SH-SY5Y (cell line): ENCODE measurements around the gene TK1.

ENCODE experiments used
- GATA2 ChIP-seq: IDR thresholded peaks from 2 replicates; pipeline ENCODE4 v1.6.1; 2011; ENCODE audit warnings: mild to moderate bottlenecking, low read depth, low read length
- GATA3 ChIP-seq: IDR thresholded peaks from 2 replicates; pipeline ENCODE4 v1.6.1; 2011; ENCODE audit warnings: low read depth, mild to moderate bottlenecking, low read length, moderate library complexity

TK1 gene

DNA sequence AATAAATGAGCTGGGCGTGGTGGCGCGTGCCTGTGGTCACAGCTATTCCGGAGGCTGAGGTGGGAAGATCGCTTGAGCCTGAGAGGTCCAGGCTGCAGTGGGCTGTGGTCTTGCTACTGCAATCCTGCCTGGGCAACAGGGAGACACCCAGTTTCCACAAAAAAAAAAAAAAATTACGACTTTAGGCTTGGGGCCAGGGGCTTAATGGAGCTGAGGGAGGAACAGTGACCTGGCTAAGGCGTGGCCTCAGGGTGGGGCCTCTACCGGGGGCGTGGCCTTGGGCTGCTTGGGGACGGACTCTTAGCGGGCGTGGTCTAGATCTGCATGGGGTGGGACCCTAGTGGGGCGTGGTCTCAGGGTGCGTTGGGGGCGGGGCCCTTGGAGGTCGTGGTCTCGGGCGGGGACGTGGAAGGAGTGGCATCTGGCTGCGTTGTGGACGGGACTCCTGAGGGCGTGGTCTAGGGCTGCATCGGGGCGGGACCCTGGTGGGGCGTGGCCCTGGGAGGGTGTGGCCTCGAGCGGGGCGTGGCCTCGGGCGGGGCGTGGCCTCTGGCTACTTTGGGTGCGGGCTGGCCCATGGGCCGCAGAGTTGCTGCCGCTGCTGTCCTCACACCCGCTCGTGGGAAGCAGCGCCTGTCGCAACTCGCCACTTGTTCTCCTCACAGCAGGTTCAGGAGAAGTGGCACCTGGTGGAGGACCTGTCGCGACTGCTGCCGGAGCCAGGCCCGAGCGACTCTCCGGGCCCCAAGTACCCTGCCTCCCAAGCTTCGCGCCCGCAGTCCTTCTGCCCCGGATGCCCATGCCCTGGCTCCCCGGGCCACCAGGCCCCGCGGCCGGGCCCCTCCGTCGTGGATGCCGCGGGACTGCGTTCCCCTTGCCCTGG lies 46.4 kb downstream of the TK1 start:
- TF ChIP-seq GATA3 (no peak), GATA2 (no peak)

DNA sequence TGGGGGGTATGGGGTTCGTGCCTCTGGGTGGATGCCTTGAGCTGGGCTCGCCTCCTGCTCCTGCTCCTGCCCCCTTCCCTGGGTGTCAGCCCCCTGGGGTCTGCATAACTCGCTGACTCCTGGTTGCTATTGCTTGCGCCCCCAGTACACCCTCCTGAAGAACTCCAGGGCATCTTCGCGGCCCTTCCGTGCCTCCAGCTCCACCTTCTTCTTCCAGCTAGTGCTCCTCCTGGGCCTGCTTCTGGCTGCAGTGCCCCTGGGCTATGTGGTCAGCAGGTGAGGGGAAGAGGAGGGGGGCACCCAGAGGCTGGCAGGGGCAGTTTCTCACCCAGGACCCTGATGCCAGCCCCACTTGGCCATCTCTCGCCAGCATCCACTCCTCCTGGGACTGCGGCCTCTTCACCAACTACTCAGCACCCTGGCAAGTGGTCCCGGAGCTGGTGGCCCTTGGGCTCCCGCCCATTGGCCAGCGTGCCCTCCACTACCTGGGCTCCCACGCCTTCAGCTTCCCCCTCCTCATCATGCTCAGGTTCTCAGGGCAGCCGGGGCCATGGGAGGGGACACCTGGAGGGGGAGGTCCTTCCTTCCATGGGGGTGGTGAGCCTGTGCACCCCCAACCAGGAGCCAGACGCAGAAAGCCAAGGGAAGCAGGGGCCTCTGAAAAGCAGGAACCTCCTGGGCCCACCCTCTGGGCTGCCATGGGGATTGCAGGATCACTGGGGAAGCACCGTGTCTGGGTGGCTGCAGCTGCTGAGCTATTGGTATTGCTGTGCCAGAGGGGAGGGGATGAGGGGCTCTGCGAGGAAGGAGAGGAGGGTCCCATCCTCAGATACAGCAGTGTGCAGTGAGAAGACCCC lies 48.4 kb downstream of the TK1 start:
- no peak for TF ChIP-seq GATA2
- TF ChIP-seq GATA3, result no peak

DNA sequence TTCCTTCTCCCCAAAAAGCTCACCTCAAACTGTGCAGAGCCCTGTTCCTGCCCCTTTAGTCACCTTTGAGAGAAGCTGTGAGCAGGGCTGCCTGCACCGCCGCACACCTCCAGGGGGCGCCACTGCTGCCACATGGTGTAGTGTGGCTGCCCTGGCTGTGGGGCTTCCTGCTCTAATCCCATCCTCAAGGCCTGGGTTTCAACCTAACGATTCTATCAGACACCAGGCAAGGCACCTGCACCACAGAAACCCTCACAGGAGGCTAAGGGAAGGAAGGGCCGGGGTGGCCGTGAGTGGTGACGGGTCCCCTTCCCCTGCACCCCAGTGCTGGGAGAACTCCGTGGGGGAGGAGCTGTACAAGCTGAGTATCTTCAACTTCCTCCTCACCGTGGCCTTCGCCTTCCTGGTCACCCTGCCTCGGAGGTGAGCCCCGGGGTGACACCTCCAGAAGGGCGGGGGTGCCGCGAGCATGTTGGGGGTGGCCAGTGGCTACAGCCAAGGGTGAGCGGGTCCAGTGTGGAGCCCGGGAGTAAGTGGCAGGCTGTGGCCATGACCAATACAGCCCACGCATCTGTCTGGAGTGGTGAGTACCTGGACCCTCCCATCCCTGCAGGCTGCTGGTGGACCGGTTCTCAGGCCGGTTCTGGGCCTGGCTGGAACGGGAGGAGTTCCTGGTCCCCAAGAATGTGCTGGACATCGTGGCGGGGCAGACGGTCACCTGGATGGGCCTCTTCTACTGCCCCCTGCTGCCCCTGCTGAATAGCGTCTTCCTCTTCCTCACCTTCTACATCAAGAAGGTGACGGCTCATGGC lies 49.3 kb downstream of the TK1 start:
- TF ChIP-seq GATA3 (no peak), GATA2 (no peak)

DNA sequence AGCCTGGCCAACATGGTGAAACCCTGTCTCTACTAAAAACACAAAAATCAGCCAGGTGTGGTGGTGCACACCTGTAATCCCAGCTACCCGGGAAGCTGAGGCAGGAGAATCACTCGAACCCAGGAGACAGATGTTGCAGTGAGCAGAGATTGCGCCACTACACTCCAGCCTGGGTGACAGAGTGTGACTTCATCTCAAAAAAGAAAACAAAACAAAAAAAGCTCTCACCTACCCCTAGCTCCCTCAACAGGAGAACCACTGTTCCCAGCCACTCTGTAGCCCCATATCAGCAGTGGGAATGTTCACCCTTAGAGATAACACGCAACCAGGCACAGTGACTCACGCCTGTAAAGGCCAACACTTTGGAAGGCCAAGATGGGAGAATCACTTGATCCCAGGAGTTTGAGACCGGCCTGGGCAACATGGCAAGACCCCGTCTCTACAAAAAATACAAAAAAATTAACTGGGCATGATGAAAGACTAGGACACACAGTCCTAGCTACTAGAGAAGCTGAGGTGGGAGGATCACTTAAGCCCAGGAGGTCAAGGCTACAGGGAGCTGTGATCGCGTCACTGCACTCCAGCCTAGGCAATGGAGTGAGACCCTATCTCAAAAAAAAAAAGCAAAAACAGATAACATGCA lies 50.9 kb downstream of the TK1 start:
- no peak for TF ChIP-seq GATA3
- no peak for TF ChIP-seq GATA2

DNA sequence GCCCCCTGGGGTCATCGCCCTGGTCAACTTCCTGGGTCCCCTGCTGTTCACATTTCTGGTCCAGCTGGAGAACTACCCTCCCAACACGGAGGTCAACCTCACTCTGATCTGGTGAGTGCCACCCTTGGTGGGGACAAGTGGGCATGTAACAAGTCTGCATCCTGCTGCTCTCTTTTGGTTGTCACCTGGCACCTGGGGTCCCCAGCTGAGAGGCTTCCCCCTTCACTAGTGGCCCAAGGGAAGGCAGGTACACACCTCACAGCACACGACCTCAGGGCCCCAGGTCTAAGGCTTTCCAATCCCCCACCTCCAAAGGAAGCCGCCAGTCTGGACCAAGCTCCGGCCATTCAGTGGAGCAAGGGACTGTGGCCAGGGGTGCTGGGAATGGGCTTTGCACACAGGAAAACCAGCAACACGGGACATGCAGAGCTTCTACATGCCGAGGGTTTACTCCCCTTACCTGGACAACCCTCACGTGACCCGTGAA lies 51.9 kb downstream of the TK1 start:
- TF ChIP-seq GATA3, result no peak
- TF ChIP-seq GATA2, result no peak

DNA sequence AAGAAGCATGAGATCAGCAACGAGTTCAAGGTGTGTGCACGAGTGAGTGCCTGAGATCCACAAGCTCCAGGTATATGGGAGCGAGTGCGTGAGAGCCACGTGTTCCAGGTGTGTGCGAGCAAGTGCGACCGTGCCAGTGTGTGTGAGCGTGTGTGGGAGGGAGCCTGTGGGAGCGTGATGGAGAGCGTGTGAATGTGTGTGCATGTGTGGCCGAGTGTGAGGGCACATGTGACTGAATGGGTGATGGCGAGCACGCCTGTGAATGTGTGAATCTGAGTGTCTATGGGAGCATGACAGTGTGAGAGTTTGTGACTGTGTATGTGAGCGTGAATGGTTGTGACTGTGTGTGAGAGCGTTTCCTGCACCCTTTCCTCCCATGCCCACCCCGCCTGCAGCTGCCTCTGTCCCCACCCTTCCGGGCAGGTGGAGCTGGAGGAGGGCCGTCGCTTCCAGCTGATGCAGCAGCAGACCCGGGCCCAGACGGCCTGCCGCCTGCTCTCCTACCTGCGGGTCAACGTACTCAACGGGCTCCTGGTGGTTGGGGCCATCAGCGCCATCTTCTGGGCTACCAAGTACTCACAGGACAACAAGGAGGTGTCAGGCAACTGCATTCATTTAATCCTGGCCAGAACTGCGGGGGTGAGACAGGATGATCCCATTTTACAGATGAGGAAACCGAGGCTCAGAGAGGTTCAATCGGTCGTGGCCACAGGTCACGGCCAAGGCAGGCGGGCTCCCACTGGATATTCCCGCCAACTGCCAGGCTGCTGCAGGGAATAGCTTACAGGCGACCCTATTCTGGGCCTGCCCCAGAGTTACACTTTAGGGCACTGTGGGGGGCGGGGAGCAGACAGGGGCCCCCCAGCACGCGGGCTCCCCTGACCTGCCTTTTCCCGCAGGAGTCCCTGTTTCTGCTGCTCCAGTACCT lies 52.6 kb downstream of the TK1 start:
- TF ChIP-seq GATA2, result no peak
- TF ChIP-seq GATA3, result no peak

DNA sequence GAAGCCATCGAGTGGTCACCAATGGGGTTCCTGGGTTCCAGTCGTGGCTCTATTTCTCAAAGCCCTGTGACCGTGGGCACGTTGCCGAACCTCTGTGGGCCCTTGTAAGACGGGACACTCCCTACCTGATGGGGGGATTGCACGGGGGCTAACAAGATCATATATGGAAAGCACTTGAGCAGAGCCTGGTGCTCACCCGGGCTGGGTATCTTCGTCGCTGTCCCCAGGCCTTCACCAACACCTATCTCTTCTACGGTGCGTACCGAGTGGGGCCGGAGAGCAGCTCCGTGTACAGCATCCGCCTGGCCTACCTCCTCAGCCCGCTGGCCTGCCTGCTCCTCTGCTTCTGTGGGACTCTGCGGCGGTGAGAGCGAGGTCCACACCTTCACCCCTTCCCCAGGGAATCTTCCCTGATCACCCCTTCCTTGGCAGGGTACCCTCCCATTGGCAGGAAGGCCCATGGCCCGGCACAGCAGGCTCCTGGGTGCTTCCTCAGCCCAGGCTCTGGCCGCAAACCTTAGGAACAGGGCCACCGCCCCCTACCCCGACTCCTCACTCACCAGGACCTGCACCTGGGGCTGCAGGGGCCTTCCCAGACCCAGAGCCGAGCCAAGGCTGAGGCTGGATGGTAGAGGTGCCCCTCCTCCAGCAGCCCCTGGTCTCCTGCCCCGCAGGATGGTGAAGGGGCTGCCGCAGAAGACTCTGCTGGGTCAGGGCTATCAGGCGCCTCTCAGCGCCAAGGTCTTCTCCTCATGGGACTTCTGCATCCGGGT lies 53.5 kb downstream of the TK1 start:
- TF ChIP-seq GATA2 (no peak), GATA3 (no peak)

DNA sequence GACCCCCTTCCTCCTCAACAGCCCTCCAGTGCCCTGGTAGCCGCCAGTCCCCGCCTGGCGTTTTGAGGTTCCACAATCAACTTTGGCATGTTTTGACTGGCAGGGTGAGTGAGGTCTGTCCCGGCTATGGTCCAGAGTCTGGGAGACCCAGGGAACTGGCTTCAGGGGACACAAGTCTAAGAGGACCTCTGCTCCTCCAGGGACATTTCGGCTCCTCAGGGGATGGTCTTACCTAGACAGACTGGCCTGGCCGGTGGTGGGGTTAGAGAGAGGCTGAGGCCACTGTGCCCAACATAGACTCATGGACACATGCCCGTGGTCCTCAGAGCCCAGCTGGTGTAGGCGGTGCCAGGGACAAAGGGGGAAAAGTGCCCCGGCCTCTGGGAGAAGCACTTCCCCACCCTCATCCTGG lies 54.1 kb downstream of the TK1 start:
- no peak for TF ChIP-seq GATA3
- TF ChIP-seq GATA2, result no peak

DNA sequence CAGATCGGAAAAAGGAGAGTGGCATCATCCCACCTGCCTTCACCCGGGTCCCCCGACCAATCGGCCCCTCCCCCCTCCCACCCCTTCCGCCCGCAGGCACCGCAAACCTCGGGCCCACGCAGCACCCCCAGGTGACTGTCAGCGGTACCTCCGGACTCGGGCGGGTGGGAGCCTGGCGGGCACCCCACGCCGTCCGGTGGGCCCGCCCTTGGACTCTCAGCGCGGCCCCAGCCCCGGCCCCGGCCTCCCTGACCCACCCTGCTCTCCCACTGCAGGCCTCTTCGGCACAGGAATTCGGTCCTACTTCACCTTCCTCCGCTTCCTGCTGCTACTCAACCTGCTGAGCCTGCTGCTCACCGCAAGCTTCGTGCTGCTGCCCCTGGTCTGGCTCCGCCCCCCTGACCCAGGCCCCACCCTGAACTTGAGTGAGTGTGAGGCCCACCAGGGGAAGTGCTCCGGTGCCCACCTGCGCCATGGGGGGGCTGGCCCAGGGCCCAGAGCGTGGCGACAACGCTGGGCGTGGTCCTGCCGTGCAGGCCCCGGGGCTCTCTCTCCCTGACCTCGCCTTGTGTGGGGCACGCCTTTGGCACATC lies 54.7 kb downstream of the TK1 start:
- TF ChIP-seq GATA3, result no peak
- no peak for TF ChIP-seq GATA2

DNA sequence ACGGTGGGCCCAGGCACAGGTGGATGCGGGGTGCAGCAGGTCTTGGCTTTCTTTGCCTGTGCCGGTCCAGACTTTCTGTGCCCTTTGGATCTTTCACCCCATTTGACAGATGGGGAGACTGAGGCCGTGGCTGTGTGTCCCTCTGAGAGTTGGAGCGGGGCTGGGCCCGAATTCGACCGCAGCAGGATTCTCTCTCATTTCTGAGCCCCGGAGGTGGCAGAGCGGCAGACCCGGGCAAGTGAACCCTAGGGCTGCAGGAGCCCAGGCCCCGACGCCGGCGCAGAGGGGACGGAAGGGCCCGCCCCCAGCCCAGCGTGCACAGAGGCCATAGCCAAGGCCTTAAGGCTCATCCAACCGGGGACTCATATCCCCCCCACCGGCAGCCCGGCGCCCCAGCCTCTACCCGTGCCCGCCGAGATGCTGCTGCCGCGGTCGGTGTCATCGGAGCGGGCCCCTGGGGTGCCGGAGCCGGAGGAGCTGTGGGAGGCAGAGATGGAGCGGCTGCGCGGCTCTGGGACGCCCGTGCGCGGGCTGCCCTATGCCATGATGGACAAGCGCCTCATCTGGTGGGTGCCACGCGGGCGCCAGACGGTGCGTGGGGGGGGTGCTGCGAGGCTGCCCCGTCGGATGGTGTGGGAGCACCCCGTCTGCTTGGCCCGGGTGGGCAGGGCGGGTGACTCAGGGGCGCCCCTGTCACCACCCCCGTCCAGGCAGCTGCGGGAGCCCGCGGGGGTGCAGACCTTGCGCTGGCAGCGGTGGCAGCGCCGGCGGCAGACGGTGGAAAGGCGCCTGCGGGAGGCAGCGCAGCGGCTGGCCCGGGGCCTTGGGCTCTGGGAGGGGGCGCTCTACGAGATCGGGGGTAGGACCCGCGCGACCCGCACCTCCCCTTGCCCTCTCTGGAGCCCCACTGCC lies 55.4 kb downstream of the TK1 start:
- TF ChIP-seq GATA2 (no peak), GATA3 (no peak)

DNA sequence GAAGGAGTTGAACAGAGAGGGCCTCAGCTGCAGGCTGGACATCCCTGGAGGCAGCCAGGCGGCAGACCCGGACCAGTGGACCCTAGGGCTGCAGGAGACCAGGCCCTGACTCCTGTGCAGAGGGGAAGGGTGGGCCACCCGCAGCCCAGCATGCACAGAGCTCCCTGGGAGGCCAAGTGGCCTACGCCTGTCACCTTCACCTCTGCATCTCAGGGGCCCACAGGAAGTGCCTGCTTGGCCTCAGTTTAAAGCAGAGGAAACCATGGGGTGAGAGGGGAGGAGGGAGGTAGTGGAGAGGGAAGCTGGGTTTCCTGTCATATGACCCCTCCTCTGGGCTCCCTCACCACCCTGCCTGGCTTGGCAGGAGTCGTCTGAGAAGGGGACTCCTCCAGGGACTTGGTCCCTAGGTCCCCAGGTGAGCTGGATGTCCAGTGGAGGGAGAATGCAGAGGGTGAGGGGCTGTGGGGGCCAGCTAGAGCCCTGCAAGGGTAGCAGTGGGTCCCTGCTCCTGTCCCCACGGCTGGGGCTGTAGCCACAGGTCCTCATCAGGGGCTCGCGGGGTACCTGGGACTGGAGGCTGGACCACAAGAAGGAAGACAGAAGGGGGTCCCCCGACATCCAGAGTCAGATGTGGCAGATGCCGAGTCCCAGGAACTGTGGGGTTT lies 56.3 kb downstream of the TK1 start, which contains the start of gene TMC8:
Gene TMC8, plus strand, starts transcription at position 335 of the 665 bp plus-strand sequence. CDS start 818 bp downstream, outside the sequence.
- no peak for TF ChIP-seq GATA3
- no peak for TF ChIP-seq GATA2
